Measurements from ENCODE around the gene SENP5. TPM values are rescaled to one million over a fixed set of nuclear protein-coding genes. Genes with fewer than 3 reads are reported as not detected.

The SENP5 gene
- total RNA-seq: 42.0 and 42.8 TPM in 2 replicates

GRCh38 chr3:196867507-196868296 lies at the start of gene SENP5:
TSS of gene SENP5 (plus strand) at chr3:196867920. CDS start at chr3:196885182, 17,262 bp downstream.

GRCh38 chr3:196942226-196942914 lies 74.7 kb downstream of the SENP5 start, which contains the start of gene NCBP2:
TSS of gene NCBP2 (minus strand) at chr3:196942528. CDS start at chr3:196942503, 25 bp downstream.

GRCh38 chr3:196968233-196969133 lies 100.8 kb downstream of the SENP5 start, which contains the start of gene PIGZ:
TSS of gene PIGZ (minus strand) at chr3:196968833. CDS start at chr3:196952031, 16,802 bp downstream.

Other genes with a start within 250 kb of the SENP5 start
- gene NRROS, start 228.2 kb upstream of the SENP5 start, total RNA-seq: 2.9 and 3.5 TPM in 2 replicates
- gene CEP19, start 155.7 kb upstream of the SENP5 start, total RNA-seq: 3.3 and 3.7 TPM in 2 replicates
- gene PIGX, start 155.5 kb upstream of the SENP5 start, total RNA-seq: 27.1 and 28.8 TPM in 2 replicates
- gene PAK2, start 128.1 kb upstream of the SENP5 start, total RNA-seq: 38.0 and 68.6 TPM in 2 replicates
- gene NCBP2, start 74.6 kb downstream of the SENP5 start, total RNA-seq: 64.5 and 68.2 TPM in 2 replicates
- gene PIGZ, start 100.9 kb downstream of the SENP5 start, total RNA-seq: 3.1 and 5.4 TPM in 2 replicates
- gene MELTF, start 161.9 kb downstream of the SENP5 start, total RNA-seq: 1.7 and 5.2 TPM in 2 replicates